HG03354 (cell line): Measurements from ENCODE around the gene RDH5.

Experiments
- ATAC-seq: cut with Tn5 transposase; IDR thresholded peaks from one replicate; pipeline ENCODE4 v1.9.1; 2021; ENCODE audit warnings: mild to moderate bottlenecking; ENCODE audit not compliant: unreplicated experiment, poor library complexity, severe bottlenecking

RDH5 gene

GRCh38 chr12:55694651-55695050, 25.5 kb upstream of the RDH5 start:
- ATAC-seq: no peak

DNA sequence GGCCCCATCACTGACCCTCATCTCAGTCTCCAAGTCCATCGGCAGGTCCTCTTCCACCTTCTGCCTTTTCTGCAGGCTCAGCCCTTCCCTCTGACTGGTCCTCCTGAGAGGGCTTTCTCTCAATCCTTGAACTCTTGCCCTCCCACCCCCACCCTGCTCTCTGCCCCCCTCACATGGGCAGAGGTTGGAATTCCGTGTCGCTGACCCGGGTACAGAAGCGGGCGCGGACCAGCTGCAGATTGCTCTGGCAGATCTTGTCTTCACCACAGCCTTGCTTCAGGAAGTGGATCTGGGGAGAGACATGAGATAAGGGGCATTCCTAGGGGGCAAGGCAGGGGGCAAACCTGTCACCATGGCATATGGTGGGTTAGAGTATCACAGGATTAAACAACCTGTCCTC, 24.8 kb upstream of the RDH5 start:
- ATAC-seq: no peak

DNA sequence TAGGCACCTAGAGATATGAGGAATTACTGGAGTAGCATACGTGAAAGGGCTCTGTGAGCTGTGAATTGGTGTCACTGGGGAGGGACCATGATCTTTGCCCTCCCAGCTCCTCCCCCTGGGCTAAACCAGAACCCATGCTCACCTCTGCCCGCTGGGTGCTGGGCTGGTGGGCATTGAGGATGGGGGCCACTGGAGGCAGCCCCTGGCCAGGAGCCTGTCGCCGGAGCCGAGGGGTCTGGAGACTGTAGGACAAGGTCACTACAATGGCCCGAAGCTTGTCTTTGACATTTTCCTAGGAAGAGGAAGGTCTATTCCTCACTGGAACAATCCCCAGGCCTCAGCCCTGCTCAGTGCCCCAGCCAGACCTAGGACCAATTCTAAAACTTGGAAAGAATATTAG, 24.1 kb upstream of the RDH5 start:
- ATAC-seq: no peak

GRCh38 chr12:55696796-55697462, 23.3 kb upstream of the RDH5 start:
- ATAC-seq: no peak

DNA sequence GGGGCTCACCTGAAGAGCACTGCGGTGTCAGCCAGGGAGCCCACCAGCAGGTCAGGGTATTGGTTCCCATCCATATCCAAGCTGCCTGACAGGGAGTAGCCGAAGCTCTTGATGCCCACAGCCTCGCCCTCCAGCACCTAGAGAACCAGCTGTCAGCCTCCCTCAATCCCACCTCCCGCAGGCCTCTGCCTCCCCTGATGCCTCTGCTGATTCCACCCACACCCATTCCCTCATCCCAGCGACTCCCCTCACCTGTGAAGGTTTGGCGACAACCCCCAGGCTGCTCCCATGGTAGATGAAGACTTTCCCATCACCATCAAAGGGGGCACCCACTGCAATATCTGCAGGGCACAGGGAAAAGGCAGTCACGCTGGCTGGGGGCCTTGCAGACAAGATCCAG, 22.5 kb upstream of the RDH5 start:
- no peak for ATAC-seq

GRCh38 chr12:55698241-55698955, 21.8 kb upstream of the RDH5 start:
- no peak for ATAC-seq

DNA sequence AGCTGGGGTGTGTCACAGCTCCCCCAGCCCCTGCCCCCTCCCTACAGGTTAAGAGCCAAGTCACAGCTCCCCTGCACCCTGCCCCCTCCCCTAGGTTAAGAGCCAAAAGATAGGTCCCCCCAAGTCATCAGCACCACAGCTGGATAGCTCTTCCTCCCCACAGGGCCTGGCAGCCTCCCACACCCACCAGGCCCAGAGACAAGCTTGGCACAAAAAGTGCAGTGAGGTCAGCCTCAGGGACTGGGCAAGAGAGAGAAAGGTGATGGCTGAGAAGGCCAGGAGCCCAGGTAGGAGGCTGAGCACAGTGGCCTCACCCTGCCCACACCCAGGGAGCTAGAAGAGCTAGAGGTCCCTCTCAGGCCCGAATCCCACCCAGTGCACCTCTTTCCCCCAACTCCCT, 21.2 kb upstream of the RDH5 start:
- no peak for ATAC-seq

DNA sequence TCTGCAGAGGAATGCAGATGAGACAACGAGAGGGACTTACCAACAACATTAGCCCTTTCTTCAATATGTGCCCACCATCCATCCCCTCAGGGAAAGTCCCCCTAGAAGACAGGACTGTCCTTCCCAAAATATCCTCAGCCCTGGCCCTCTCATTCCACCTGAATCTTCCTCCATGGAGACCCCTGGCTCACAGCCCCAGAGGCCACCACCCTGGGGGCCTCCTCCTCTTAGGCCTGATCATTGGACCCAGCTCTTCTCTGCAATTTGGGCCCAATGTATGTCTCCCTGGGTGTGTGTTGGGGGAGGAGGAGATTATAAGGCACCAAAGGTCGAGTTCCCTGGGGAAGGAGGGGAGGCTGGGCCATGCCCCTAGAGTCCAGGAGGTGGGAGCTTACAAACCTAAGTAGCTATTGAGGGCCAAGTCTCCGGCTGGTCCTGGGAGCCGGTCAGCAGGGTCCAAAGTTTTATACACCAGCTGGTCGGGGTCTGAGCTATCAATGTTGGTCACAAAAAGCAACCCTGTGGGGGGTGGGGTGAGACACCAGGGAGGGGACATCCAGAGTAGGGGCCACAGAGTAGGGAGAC, 20.6 kb upstream of the RDH5 start:
- no peak for ATAC-seq

GRCh38 chr12:55700255-55701018, 19.8 kb upstream of the RDH5 start:
- ATAC-seq: no peak

DNA sequence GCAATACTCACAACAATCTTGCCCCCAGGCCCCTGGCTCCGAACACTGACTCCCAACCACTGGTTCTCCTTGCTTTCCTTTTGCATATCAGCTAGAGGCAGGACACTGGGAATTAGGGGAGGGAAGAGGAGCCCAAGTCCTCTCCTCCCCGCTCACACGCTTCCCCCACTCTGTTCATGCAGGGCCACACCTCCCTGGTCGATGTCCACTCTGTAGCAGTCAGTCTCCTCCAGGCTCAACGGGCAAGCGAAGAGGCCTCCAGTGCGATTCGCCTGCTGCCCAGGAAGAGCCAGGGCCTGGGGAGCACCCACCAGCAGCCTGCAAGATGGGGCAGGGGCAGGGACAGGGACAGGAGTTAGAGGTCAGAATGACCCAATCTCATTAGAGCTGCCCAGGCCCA, 17.3 kb upstream of the RDH5 start:
- ATAC-seq: no peak

DNA sequence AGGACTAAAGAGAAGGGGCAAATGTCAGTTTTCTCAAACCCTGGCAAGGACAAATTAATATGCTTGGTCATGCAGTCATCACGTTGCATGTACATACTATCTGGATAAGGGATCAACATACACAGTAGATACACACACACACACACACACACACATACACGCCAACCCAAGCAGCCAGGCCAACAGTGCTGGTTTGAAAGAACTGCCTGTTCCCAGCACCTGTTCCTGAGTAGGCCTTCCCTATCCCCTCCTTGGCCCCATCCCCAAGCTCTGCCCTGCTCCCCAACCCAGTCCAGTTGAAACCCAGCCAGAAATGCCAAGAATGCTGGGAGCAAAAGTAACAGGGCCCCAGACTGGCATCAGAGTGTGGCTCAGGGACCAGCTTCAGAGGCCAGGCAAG, 16.9 kb upstream of the RDH5 start:
- ATAC-seq: no peak

DNA sequence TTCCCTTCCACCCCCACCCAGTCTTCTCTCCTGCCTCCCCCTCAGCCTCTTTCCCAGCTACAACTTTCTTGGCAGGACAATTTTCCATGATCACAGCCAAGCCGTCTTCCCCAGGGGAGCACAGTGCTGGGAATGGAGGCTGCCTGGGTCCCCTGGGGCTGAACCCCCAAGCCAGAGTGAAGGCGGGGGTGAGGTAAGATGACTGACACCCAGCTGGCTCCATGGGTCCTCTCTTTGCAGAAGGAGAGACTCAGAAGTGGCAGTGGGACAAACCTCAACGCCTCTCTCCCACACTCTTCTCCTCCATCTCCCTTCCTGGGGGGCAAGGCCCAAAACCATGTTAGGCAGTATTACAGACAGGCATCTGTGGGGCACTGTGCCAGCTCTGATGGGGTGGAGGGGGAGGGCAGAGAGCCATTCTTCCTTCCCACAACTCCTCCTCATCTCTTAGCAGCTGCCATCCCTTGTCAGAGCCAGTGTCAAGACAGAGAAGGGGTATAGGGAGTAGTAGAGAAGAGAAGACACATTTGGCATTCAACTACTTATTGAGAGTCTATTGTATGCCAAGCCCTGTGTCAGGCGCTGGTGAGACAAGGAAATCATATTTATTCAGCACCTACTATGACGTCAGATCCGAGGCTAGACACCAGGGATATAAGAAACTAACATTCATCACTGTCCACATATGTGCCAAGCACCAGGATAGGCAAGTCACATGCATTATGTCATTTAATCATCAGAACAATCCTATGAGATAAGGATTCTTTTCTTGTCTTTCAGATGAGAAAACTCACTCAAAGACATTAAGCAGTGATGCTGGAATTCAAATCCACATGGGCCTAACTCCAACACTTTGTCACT, 16.1 kb upstream of the RDH5 start:
- no peak for ATAC-seq

- no peak for ATAC-seq
Observed at GRCh38 chr12:55704824-55705718, 15.1 kb upstream of the RDH5 start.

GRCh38 chr12:55705782-55706402, 14.3 kb upstream of the RDH5 start:
- no peak for ATAC-seq

- ATAC-seq: no peak
Observed at GRCh38 chr12:55706568-55707218, 13.5 kb upstream of the RDH5 start.

GRCh38 chr12:55707219-55707671, 12.9 kb upstream of the RDH5 start:
- no peak for ATAC-seq

GRCh38 chr12:55707841-55708694, 12.1 kb upstream of the RDH5 start, which contains the start of gene ITGA7:
Gene ITGA7 (minus strand): TSS chr12:55707904. CDS start chr12:55707682, 222 bp downstream.
- ATAC-seq: peak; percentile 57
